GM12892 (cell line): ENCODE measurements around the gene UGT1A8.
"Not testable (repeated sequence)": the region's sequence is repeated elsewhere in the genome, so short reads cannot be mapped to it uniquely, and the experiment has no call there.

Source experiments
- POLR2A ChIP-seq: IDR thresholded peaks from 2 replicates; pipeline ENCODE4 v1.6.1; 2011; ENCODE audit warnings: low read depth, low read length, control low read depth
- POLR2AphosphoS5 ChIP-seq: IDR thresholded peaks from 2 replicates; pipeline ENCODE4 v1.6.1; 2011; ENCODE audit warnings: low read depth, low read length, control low read depth
- TAF1 ChIP-seq: IDR thresholded peaks from 2 replicates; pipeline ENCODE4 v1.6.1; 2011; ENCODE audit warnings: low read depth, mild to moderate bottlenecking, control low read depth, low read length, borderline replicate concordance

- not testable (repeated sequence) for TF ChIP-seq POLR2A, TAF1, POLR2AphosphoS5
Observed at GRCh38 chr2:233577341-233577740, 40.1 kb upstream of the UGT1A8 start.
